OCI-LY7 (cell line): ENCODE measurements around the gene RPUSD1. TPM values are rescaled to one million over a fixed set of nuclear protein-coding genes. Genes with fewer than 3 reads are reported as not detected.

Experiments used
- BruUV-seq: library from RNA; stranded (reverse); fragments of 400-500 nt; replicated peaks from 2 replicates; lab custom pipeline; 2021; lab: Mats Ljungman, UMichigan
- CTCF ChIA-PET: fragments of 300-600 bp; sonication (Branson Sonifier 250); formaldehyde crosslinking; loops from one replicate; lab custom pipeline; 2022; ENCODE audit warnings: antibody characterized with exemption; ENCODE audit not compliant: unreplicated experiment; lab: Charles Lee
- POLR2A ChIA-PET: fragments of 300-600 bp; sonication (Branson Sonifier 250); formaldehyde crosslinking; loops from one replicate; lab custom pipeline; 2022; ENCODE audit warnings: antibody characterized with exemption; lab: Charles Lee
- DNase-seq: peaks from one replicate; pipeline ENCODE4 v3.0.0-alpha.2; 2015; ENCODE audit warnings: low spot score
- H2AFZ ChIP-seq: fragments of 200-600 bp; sonication (generic), shearing (Covaris generic); 2 replicates; pipeline ENCODE4 v1.6.1; 2014; ENCODE audit warnings: mild to moderate bottlenecking, antibody characterized with exemption, low read length, moderate library complexity
- H3K27ac ChIP-seq: fragments of 200-600 bp; sonication (generic); 2 replicates; pipeline ENCODE4 v1.5.1; 2014; ENCODE audit warnings: mixed run types, low read depth, mild to moderate bottlenecking, moderate library complexity, low read length, inconsistent platforms; ENCODE audit not compliant: poor library complexity, severe bottlenecking
- H3K36me3 ChIP-seq: fragments of 200-600 bp; sonication (generic); 2 replicates; pipeline ENCODE4 v1.6.1; 2014; ENCODE audit warnings: mild to moderate bottlenecking, antibody characterized with exemption, low read length, moderate library complexity, mixed read lengths; ENCODE audit not compliant: insufficient read depth
- H3K4me1 ChIP-seq: fragments of 200-600 bp; sonication (generic); 2 replicates; pipeline ENCODE4 v1.5.1; 2014; ENCODE audit warnings: mild to moderate bottlenecking, low read length; ENCODE audit not compliant: insufficient read depth, poor library complexity, severe bottlenecking
- H3K4me2 ChIP-seq: fragments of 200-600 bp; sonication (generic); 2 replicates; pipeline ENCODE4 v1.6.1; 2014; ENCODE audit warnings: mild to moderate bottlenecking, low read length
- H3K4me3 ChIP-seq: fragments of 200-600 bp; sonication (generic); 2 replicates; pipeline ENCODE4 v1.5.1; 2014; ENCODE audit warnings: mild to moderate bottlenecking, low read depth, low read length; ENCODE audit not compliant: poor library complexity, severe bottlenecking
- H3K79me2 ChIP-seq: fragments of 200-600 bp; sonication (generic); 2 replicates; pipeline ENCODE4 v1.6.1; 2016; ENCODE audit warnings: low read depth, mild to moderate bottlenecking, low read length, moderate library complexity, mixed read lengths; ENCODE audit not compliant: insufficient read depth
- H3K9me2 ChIP-seq: fragments of 200-600 bp; sonication (generic); 2 replicates; pipeline ENCODE4 v1.6.1; 2016; ENCODE audit warnings: mild to moderate bottlenecking, low read length, mixed read lengths; ENCODE audit not compliant: insufficient read depth
- H3K9me3 ChIP-seq: fragments of 200-600 bp; sonication (generic); 2 replicates; pipeline ENCODE4 v1.6.1; 2014; ENCODE audit warnings: mild to moderate bottlenecking, mixed run types, low read length, mixed read lengths
- H4K20me1 ChIP-seq: fragments of 200-600 bp; sonication (generic); 2 replicates; pipeline ENCODE4 v1.6.1; 2014; ENCODE audit warnings: mild to moderate bottlenecking, antibody characterized with exemption, low read length, moderate library complexity, mixed read lengths; ENCODE audit not compliant: insufficient read depth
- CTCF ChIP-seq: fragments of 200-600 bp; sonication (generic); conservative IDR thresholded peaks from 2 replicates; pipeline ENCODE4 v1.5.1; 2014; ENCODE audit warnings: mild to moderate bottlenecking, antibody characterized with exemption, low read length, moderate library complexity, mixed read lengths
- EZH2phosphoT487 ChIP-seq: fragments of 200-600 bp; sonication (generic); IDR thresholded peaks from 2 replicates; pipeline ENCODE4 v1.6.1; 2018; ENCODE audit warnings: low read depth, borderline replicate concordance, mild to moderate bottlenecking, mixed run types, antibody characterized with exemption, low read length, moderate library complexity, mixed read lengths
- intact Hi-C: fragments of 100-400 bp; cut with micrococcal nuclease; formaldehyde crosslinking; loops from one replicate; pipeline ENCODE4 v1.10.0; 2022; ENCODE audit not compliant: unreplicated experiment
- total RNA-seq, 2 experiments: library from RNA; depleted of rRNA in 1 of 2; stranded (reverse); fragments of >200 nt in 1 of 2; shearing (Covaris generic) in 1 of 2; gene quantifications; 2 replicates each; pipeline ENCODE4 v1.2.3, GENCODE V29; 2014 to 2022

The RPUSD1 gene
- total RNA-seq, 2 experiments from 2014 or later: 48.6 to 64.1 TPM

DNA sequence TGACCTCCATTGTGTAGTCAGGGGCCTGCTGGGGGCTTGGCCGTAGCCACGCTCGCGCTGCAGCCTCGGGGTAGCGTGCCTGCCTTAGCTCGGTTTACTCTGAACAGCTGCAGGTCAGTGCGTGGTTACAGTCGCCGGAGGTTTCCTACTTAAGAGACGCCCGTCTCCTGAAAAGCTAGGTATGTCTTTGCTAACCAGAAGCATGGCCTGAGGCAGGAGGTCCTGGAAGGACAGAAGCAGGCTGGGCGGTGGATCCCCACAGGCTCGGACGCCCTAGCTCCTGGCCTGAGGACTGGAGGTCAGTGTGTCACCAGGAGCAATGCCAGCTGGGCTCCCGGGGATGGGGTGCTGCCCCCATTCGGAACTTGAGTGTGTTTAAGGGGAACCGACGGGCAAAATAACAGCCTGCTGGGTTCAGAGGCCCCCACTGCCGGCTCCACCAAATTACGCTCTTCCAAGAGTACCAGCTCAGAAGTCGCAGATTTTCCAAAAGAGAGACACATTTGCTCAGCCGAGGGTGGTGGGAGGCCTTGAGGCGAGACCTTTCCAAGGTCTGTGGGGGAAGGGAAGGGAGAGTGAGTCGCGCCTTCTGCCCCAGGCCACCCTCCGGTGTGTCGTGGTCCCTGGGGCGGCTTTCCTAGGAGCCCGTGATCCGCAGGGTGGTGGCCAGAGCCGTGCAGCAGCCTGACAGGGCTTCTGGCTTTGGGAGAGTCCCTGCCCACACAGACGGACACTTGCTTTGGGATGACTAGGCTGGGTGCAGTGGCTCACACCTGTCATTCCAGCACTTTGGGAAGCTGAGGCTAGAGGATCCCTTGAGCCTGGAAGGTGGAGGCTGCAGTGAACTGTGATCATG is 16.2 kb upstream of the RPUSD1 start:
- BruUV-seq: no TSS peak
- Histone ChIP-seq H2AFZ (no peak overlapping the region), H3K4me3 (no peak overlapping the region), H3K79me2 (no peaks in the 10 kb centered on the region), H3K36me3 (no peaks in the 10 kb centered on the region), H3K9me2 (no peaks in the 10 kb centered on the region), H3K4me2 (no peak overlapping the region), H4K20me1 (no peaks in the 10 kb centered on the region), H3K4me1 (no peaks in the 10 kb centered on the region), H3K27ac (no peak overlapping the region), H3K9me3 (no peaks in the 10 kb centered on the region)
- no peak for DNase-seq
- no peak for TF ChIP-seq CTCF
- TF ChIP-seq EZH2phosphoT487: no peak
- POLR2A ChIA-PET: interaction anchor here (0.9 kb wide), 1 partner anchor 168 kb away, joined by 3 read pairs; no protein-coding TSS in a partner anchor
- CTCF ChIA-PET: interaction anchor here (0.6 kb wide), 1 partner anchor 212 kb away, joined by 3 read pairs; no protein-coding TSS in a partner anchor
- intact Hi-C loops: no loop called here

DNA sequence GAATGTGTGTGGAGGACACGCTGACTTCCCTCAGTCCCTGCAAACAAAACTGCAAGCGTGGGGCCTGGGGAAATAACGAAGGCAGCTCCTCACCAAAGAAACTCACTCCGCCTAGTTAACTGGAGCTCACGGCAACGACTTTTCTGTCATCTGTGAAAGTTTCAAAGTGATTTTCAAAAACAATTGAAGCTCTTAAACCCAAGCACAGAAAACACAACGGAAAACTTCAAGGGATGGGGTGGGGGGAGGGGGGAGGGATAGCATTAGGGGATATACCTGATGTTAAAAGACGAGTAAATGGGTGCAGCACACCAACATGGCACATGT is 15.5 kb upstream of the RPUSD1 start:
- BruUV-seq: no TSS peak
- TF ChIP-seq EZH2phosphoT487 (no peak), CTCF (no peak)
- intact Hi-C loops: no loop called here
- Histone ChIP-seq H3K79me2 (no peaks in the 10 kb centered on the region), H3K9me2 (no peaks in the 10 kb centered on the region), H3K4me3 (no peak overlapping the region), H3K27ac (no peak overlapping the region), H3K4me2 (no peak overlapping the region), H3K4me1 (peaks cover under 1% of the 10 kb centered on the region), H4K20me1 (no peaks in the 10 kb centered on the region), H2AFZ (no peak overlapping the region), H3K36me3 (peaks cover 1% of the 10 kb centered on the region), H3K9me3 (no peaks in the 10 kb centered on the region)
- POLR2A ChIA-PET: interaction anchor here (0.7 to 0.9 kb wide), 2 partner anchors 148 to 169 kb away, joined by 3 read pairs; no protein-coding TSS in a partner anchor
- CTCF ChIA-PET: no interaction called here
- no peak for DNase-seq
